Measurements from ENCODE around the gene HGF. TPM values are rescaled to one million over a fixed set of nuclear protein-coding genes. Genes with fewer than 3 reads are reported as not detected.

Gene HGF
- total and polyA plus RNA-seq, 2 donors (not counting 1 experiment from before 2014, with no cell fraction given): 0.25 TPM; not detected in 1

GRCh38 chr7:81688622-81689411 lies 81.0 kb downstream of the HGF start:
- H2AFZ ChIP-seq (ENCODE audit: insufficient read depth, low read depth, low read length, poor library complexity, severe bottlenecking): no peak overlapping the region
- H3K27ac Mint-ChIP-seq: no peak overlapping the region
- H3K27me3 Mint-ChIP-seq: no peaks in the 10 kb centered on the region
- no peaks in the 10 kb centered on the region for H3K27me3 ChIP-seq (replicated peaks in 1 of 4; ENCODE audit: control extremely low read depth in 1 of 4, control insufficient read depth in 3 of 4, insufficient read depth in 4 of 4, low read length in 3 of 4)
- no peak overlapping the region for H3K9ac ChIP-seq (ENCODE audit: low read length)
- H4K20me1 ChIP-seq (ENCODE audit: control insufficient read depth, insufficient read depth, low read length, poor library complexity, severe bottlenecking): no peaks in the 10 kb centered on the region
- no peaks in the 10 kb centered on the region for H3K79me2 ChIP-seq (ENCODE audit: control insufficient read depth, insufficient read depth, low read length)
- no peaks in the 10 kb centered on the region for H3K4me1 ChIP-seq (ENCODE audit: control insufficient read depth in 2 of 2, insufficient read depth in 2 of 2, low read length in 2 of 2)
- no peak overlapping the region for H3K4me3 ChIP-seq (ENCODE audit: control extremely low read depth in 1 of 5, extremely low read depth in 1 of 5, insufficient read depth in 1 of 5, low read depth in 2 of 5, low read length in 4 of 5)
- H3K27ac ChIP-seq (ENCODE audit: low read length in 2 of 2): no peak overlapping the region
- 94% methylated on average over 3 of the region's 4 CpGs for WGBS (ENCODE audit: insufficient coverage)
- no peaks in the 10 kb centered on the region for H3K9me3 Mint-ChIP-seq (ENCODE audit: insufficient read depth)
- intact Hi-C loops (cut with micrococcal nuclease): no loop called here
- no peak overlapping the region for H3K4me3 Mint-ChIP-seq
- no peaks in the 10 kb centered on the region for H3K4me1 Mint-ChIP-seq
- H3K36me3 ChIP-seq (replicated peaks in 1 of 2; ENCODE audit: control extremely low read depth in 1 of 2, control insufficient read depth in 1 of 2, extremely low read depth in 1 of 2, insufficient read depth in 2 of 2, low read length in 1 of 2): no peaks in the 10 kb centered on the region
- TF ChIP-seq, protein P1, sequence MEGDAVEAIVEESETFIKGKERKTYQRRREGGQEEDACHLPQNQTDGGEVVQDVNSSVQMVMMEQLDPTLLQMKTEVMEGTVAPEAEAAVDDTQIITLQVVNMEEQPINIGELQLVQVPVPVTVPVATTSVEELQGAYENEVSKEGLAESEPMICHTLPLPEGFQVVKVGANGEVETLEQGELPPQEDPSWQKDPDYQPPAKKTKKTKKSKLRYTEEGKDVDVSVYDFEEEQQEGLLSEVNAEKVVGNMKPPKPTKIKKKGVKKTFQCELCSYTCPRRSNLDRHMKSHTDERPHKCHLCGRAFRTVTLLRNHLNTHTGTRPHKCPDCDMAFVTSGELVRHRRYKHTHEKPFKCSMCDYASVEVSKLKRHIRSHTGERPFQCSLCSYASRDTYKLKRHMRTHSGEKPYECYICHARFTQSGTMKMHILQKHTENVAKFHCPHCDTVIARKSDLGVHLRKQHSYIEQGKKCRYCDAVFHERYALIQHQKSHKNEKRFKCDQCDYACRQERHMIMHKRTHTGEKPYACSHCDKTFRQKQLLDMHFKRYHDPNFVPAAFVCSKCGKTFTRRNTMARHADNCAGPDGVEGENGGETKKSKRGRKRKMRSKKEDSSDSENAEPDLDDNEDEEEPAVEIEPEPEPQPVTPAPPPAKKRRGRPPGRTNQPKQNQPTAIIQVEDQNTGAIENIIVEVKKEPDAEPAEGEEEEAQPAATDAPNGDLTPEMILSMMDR (IDR thresholded peaks at IDR 0.05): no peak
- no peak for TF ChIP-seq EZH2 (IDR thresholded peaks at IDR 0.05; ENCODE audit: borderline replicate concordance, insufficient read depth, low read depth, low read length, poor library complexity, severe bottlenecking)
- CTCF ChIA-PET: no interaction called here
- POLR2A ChIA-PET: no interaction called here
- DNase-seq (no peak), ATAC-seq (ENCODE audit: low read depth) (no peak)
- H3K9me3 ChIP-seq (ENCODE audit: control extremely low read depth in 1 of 3, control insufficient read depth in 2 of 3, insufficient read depth in 1 of 3, low read length in 2 of 3): no peaks in the 10 kb centered on the region
- no peak overlapping the region for H3K4me2 ChIP-seq (replicated peaks; ENCODE audit: low read depth, low read length, poor library complexity, severe bottlenecking)

DNA sequence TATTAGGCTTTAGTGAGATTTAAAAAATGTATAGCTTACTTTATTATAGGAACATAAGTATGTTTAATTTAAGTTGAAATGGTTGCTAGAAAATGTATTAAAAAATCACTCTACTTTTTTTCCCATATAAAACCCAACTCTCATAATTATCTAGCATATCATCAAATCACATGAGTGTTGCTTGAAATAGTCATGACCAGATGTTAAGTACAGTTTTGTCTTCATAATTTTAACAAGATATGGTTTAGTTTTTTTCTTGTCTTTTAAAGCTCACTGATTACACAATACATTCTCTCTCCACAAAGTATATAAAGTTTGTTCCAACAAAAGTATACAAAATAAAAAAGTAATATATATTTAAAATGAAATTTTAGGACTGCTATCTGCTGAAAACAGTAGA lies 82.8 kb downstream of the HGF start:
- Mint-ChIP-seq H3K27ac (no peak overlapping the region), H3K4me1 (no peaks in the 10 kb centered on the region), H3K9me3 (ENCODE audit: insufficient read depth) (no peaks in the 10 kb centered on the region), H3K4me3 (no peak overlapping the region), H3K27me3 (no peaks in the 10 kb centered on the region)
- no peaks in the 10 kb centered on the region for H3K36me3 ChIP-seq (replicated peaks in 1 of 2; ENCODE audit: control extremely low read depth in 1 of 2, control insufficient read depth in 1 of 2, extremely low read depth in 1 of 2, insufficient read depth in 2 of 2, low read length in 1 of 2)
- H3K27me3 ChIP-seq (replicated peaks in 1 of 4; ENCODE audit: control extremely low read depth in 1 of 4, control insufficient read depth in 3 of 4, insufficient read depth in 4 of 4, low read length in 3 of 4): no peaks in the 10 kb centered on the region
- H4K20me1 ChIP-seq (ENCODE audit: control insufficient read depth, insufficient read depth, low read length, poor library complexity, severe bottlenecking): no peaks in the 10 kb centered on the region
- H3K9me3 ChIP-seq (ENCODE audit: control extremely low read depth in 1 of 3, control insufficient read depth in 2 of 3, insufficient read depth in 1 of 3, low read length in 2 of 3): no peaks in the 10 kb centered on the region
- no peak overlapping the region for H2AFZ ChIP-seq (ENCODE audit: insufficient read depth, low read depth, low read length, poor library complexity, severe bottlenecking)
- H3K27ac ChIP-seq (ENCODE audit: low read length in 2 of 2): no peak overlapping the region
- ChIA-PET POLR2A (no interaction called here), CTCF (no interaction called here)
- H3K79me2 ChIP-seq (ENCODE audit: control insufficient read depth, insufficient read depth, low read length): no peaks in the 10 kb centered on the region
- no peak for ATAC-seq (ENCODE audit: low read depth)
- no peak overlapping the region for H3K4me2 ChIP-seq (replicated peaks; ENCODE audit: low read depth, low read length, poor library complexity, severe bottlenecking)
- H3K9ac ChIP-seq (ENCODE audit: low read length): no peak overlapping the region
- no peaks in the 10 kb centered on the region for H3K4me1 ChIP-seq (ENCODE audit: control insufficient read depth in 2 of 2, insufficient read depth in 2 of 2, low read length in 2 of 2)
- DNase-seq: no peak
- intact Hi-C loops (cut with micrococcal nuclease): no loop called here
- no peak overlapping the region for H3K4me3 ChIP-seq (ENCODE audit: control extremely low read depth in 1 of 5, extremely low read depth in 1 of 5, insufficient read depth in 1 of 5, low read depth in 2 of 5, low read length in 4 of 5)
- TF ChIP-seq, protein P1 (IDR thresholded peaks at IDR 0.05): no peak
- no peak for TF ChIP-seq EZH2 (IDR thresholded peaks at IDR 0.05; ENCODE audit: borderline replicate concordance, insufficient read depth, low read depth, low read length, poor library complexity, severe bottlenecking)

All from B cell (primary cell).